HFF-Myc (cell line): ENCODE results near the gene SUPT20HL1.

Experiments used
- DNase-seq: peaks from one replicate; pipeline ENCODE4 v3.0.0-alpha.2; 2011; ENCODE audit warnings: low read depth; ENCODE audit errors: extremely low read depth
- H3K4me3 ChIP-seq: replicated peaks from 2 replicates; pipeline ENCODE4 v1.5.1; 2011; ENCODE audit warnings: low read depth, mild to moderate bottlenecking, control low read depth, low read length
- CTCF ChIP-seq: IDR thresholded peaks from 2 replicates; pipeline ENCODE4 v1.5.1; 2012; ENCODE audit warnings: mild to moderate bottlenecking, low read depth, low read length, control low read depth; ENCODE audit errors: missing control alignments

Gene SUPT20HL1

GRCh38 chrX:24399550-24399949, 39.1 kb downstream of the SUPT20HL1 start:
- no peak for DNase-seq

GRCh38 chrX:24405959-24406358, 45.5 kb downstream of the SUPT20HL1 start:
- H3K4me3 ChIP-seq: no peak overlapping the region
- no peak for TF ChIP-seq CTCF
- no peak for DNase-seq

More at GRCh38 chrX:24399550-24399949, 39.1 kb downstream of the SUPT20HL1 start:
- no peak overlapping the region for H3K4me3 ChIP-seq
- no peak for TF ChIP-seq CTCF
